Uterus (tissue), 4 donors: ENCODE results near the gene TDRD15. TPM values are rescaled to one million over a fixed set of nuclear protein-coding genes. Genes with fewer than 3 reads are reported as not detected.
"Not testable (repeated sequence)": the region's sequence is repeated elsewhere in the genome, so short reads cannot be mapped to it uniquely, and the experiment has no call there.

Experiments
- DNase-seq, 2 donors: peaks; one replicate each; pipeline ENCODE4 v3.0.0-alpha.2; 2019 to 2020
- H3K27ac ChIP-seq, 2 donors: fragments of 200-600 bp; sonication (generic); 1 replicate in 1 of 2; 2 replicates in 1 of 2; pipeline ENCODE4 v1.5.1; 2016 to 2018
- H3K27me3 ChIP-seq, 2 donors: fragments of 200-600 bp; sonication (generic); one replicate each; pipeline ENCODE4 v1.5.1; 2018 to 2019; ENCODE audit warnings: control low read depth in 1 of 2
- H3K36me3 ChIP-seq, 2 donors: fragments of 200-600 bp; sonication (generic); one replicate each; pipeline ENCODE4 v1.5.1; 2019; ENCODE audit warnings: control low read depth in 1 of 2
- H3K4me1 ChIP-seq, 2 donors: fragments of 200-600 bp; sonication (generic); one replicate each; pipeline ENCODE4 v1.5.1; 2018 to 2019; ENCODE audit warnings: control low read depth in 1 of 2
- H3K4me3 ChIP-seq, 2 donors: fragments of 200-600 bp; sonication (generic); 1 replicate in 1 of 2; 2 replicates in 1 of 2; pipeline ENCODE4 v1.5.1; 2018 to 2019; ENCODE audit warnings: mild to moderate bottlenecking in 1 of 2
- H3K9me3 ChIP-seq, 2 donors: fragments of 200-600 bp; sonication (generic); one replicate each; pipeline ENCODE4 v1.5.1; 2019; ENCODE audit warnings: control low read depth in 1 of 2
- POLR2A ChIP-seq, 2 donors: fragments of 450-650 bp; IDR thresholded peaks; one replicate each; pipeline ENCODE4 v1.6.1; 2016; ENCODE audit warnings: antibody characterized with exemption in 2 of 2, mild to moderate bottlenecking in 1 of 2, moderate library complexity in 1 of 2
- intact Hi-C: fragments of 100-400 bp; cut with DNase I; formaldehyde crosslinking; loops from one replicate; pipeline ENCODE4 v1.15.1; 2023; ENCODE audit warnings: low total_unique reads
- total RNA-seq, 4 donors: library from RNA; depleted of rRNA in 3 of 4; stranded (reverse); fragments of >200 nt in 3 of 4; gene quantifications; one replicate each; pipeline versions ENCODE4 v1.1.0 to v1.2.4, GENCODE V29; 2014 to 2023
- TF ChIP-seq, protein P1 (sequence below), 4 experiments: fragments of 200-600 bp in 2 of 4; fragments of 450-650 bp in 2 of 4; sonication (generic) in 2 of 4; IDR thresholded peaks; one replicate each; pipeline ENCODE4 v1.5.1; 2016 to 2019; ENCODE audit warnings: antibody characterized with exemption in 4 of 4, mild to moderate bottlenecking in 2 of 4, moderate library complexity in 1 of 4
- donor health status: DM: yes; HTN: yes; CAD: no.

TDRD15 gene
- total RNA-seq, 4 donors from 2014 or later = under 0.01 to 0.28 TPM; not detected in 2

DNA sequence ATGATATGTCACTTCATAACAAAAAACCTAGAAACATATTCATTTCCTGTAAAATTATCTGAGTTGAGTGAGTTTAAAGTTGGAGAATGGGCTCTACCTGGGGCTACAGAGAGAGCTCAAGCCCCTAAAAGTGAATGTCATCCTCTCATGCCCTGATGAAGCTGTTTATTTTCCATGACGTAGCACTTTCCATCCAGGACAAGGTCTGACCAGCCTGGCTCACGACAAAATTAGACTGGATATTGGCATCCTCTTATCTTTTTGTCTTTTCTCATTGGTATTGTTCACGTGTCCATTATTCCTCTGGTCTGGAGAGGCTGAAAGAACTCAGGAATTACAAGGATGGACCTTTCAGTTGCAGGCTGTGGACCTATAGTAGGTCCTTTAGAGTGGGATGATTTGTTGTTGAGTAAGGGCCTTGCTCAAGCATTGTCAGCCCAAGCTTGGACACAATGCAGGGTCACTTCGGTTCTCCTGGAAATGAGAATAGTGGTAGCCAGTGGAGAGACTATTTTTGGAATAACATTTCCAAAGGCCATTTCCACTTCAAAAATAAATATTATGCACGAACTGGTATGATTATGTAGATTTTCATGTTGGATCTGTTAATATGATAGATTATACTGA is 24.4 kb upstream of the TDRD15 start:
- TF ChIP-seq POLR2A (IDR thresholded peaks at IDR 0.05) = no peak
- TF ChIP-seq, protein P1, sequence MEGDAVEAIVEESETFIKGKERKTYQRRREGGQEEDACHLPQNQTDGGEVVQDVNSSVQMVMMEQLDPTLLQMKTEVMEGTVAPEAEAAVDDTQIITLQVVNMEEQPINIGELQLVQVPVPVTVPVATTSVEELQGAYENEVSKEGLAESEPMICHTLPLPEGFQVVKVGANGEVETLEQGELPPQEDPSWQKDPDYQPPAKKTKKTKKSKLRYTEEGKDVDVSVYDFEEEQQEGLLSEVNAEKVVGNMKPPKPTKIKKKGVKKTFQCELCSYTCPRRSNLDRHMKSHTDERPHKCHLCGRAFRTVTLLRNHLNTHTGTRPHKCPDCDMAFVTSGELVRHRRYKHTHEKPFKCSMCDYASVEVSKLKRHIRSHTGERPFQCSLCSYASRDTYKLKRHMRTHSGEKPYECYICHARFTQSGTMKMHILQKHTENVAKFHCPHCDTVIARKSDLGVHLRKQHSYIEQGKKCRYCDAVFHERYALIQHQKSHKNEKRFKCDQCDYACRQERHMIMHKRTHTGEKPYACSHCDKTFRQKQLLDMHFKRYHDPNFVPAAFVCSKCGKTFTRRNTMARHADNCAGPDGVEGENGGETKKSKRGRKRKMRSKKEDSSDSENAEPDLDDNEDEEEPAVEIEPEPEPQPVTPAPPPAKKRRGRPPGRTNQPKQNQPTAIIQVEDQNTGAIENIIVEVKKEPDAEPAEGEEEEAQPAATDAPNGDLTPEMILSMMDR (IDR thresholded peaks at IDR 0.05) = no peak
- Histone ChIP-seq H3K9me3 (no peaks in the 10 kb centered on the region), H3K36me3 (no peaks in the 10 kb centered on the region), H3K27me3 (no peaks in the 10 kb centered on the region), H3K4me1 (no peaks in the 10 kb centered on the region), H3K27ac (no peak overlapping the region), H3K4me3 (no peak overlapping the region)
- intact Hi-C loops = no loop called here
- DNase-seq = no peak

DNA sequence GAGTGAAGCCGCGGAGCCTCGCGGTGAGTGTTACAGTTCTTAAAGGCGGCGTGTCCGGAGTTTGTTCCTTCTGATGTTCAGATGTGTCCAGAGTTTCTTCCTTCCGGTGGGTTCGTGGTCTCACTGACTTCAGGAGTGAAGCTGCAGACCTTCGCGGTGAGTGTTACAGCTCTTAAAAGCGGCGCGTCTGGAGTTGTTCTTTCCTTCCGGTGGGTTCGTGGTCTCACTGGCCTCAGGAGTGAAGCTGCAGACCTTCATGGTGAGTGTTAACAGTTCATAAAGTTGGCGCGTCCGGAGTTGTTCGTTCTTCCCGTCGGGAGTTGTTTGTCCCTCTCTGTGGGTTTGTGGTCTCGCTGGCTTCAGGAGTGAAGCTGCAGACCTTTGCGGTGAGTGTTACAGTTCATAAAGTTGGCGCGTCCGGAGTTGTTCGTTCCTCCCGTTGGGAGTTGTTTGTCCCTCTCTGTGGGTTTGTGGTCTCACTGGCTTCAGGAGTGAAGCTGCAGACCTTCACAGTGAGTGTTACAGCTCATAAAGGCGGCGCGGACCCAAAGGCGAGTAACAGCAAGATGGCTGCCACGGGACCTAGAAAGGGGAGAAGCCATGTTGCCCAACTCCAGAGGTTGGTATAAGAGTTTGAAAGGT is 22.1 kb upstream of the TDRD15 start:
- H3K4me1 ChIP-seq, H3K9me3 ChIP-seq, H3K4me3 ChIP-seq, H3K27ac ChIP-seq, intact Hi-C loops, H3K27me3 ChIP-seq, DNase-seq, H3K36me3 ChIP-seq: not testable (repeated sequence)

DNA sequence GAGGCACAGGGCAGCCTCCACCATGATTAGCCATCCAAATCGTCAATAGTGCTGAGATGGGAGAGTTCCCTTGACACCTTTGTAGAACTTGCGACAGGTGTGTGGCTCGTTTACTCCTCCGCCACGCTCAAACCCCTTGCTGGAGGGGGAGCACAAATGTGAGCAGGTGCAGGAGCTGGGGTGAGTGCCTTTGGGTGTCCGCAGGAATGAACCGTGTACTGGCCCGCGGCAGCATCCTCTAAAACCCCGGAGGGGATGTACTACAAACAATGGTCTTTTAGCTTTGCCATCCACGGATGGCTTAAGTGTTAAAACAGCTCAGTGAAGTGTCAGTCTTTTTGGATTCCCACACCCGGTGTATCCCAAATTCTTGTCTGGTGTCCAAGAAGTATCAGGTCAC is 21.4 kb upstream of the TDRD15 start:
- no peak for DNase-seq
- Histone ChIP-seq H3K4me3 (no peak overlapping the region), H3K4me1 (no peaks in the 10 kb centered on the region), H3K27ac (no peak overlapping the region), H3K27me3 (no peaks in the 10 kb centered on the region), H3K9me3 (no peaks in the 10 kb centered on the region), H3K36me3 (no peaks in the 10 kb centered on the region)
- intact Hi-C loops = no loop called here
- TF ChIP-seq POLR2A (IDR thresholded peaks at IDR 0.05) = no peak
- TF ChIP-seq, protein P1 (IDR thresholded peaks at IDR 0.05) = no peak

DNA sequence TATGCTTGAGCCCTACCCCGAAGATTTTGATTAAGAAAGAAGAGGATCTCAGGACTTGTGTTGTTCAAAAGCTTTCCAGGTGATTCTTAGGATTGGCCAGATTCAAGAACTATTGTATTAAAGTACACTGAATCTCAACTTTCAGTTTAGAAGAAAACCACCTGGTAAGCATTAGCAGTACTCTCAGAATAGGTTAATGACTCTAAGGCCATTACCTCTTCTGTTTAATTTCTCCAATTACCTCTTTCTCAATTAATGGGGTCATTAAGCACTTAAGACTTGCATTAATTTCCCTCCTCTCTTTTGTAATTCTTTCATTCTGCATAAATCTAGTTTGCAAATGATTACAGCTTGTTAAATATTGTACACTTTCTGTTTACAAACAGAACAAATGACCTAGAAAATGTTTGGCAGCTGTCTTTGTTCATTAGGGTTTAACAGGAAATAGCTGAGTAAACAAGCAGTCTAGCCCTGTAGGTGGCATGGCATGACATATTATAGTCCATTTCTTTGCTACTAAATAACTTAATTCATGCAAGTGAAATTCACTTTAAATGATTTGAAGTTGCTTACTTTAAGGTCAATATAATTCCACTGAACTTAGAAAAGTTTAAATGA is 20.4 kb upstream of the TDRD15 start:
- TF ChIP-seq, protein P1 (IDR thresholded peaks at IDR 0.05) = no peak
- Histone ChIP-seq H3K4me3 (no peak overlapping the region), H3K36me3 (no peaks in the 10 kb centered on the region), H3K4me1 (no peaks in the 10 kb centered on the region), H3K27me3 (no peaks in the 10 kb centered on the region), H3K9me3 (no peaks in the 10 kb centered on the region), H3K27ac (no peak overlapping the region)
- no peak for DNase-seq
- intact Hi-C loops = no loop called here

DNA sequence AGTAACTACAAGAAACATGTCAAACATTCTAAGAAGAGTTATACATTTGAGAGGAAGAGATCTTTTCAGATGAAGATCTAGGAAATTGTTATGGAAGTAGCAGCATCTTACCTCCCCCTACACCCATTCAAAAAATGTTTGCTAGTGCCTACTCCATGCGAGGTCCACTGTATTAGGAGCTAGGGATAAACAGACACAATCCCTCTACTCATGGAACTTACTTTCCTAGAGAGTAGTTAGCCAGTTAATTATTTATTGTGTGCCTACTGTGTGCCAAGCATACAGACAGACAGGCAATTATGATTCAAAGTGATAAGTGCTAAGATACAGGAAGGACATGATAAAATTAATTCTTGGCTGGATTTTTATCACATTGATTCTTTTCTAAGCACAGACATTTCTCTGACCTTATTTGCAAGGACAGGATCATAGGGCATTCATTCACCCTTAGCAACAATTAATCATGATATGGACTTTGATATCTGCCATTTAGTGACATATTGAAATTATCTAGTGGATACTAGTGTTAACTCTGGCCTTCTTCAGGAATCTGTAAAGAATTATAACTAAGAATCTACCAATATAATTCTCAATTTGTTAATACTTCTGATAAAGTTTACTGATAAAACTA is 19.6 kb upstream of the TDRD15 start:
- Histone ChIP-seq H3K27me3 (no peaks in the 10 kb centered on the region), H3K27ac (no peak overlapping the region), H3K4me1 (no peaks in the 10 kb centered on the region), H3K9me3 (no peaks in the 10 kb centered on the region), H3K36me3 (no peaks in the 10 kb centered on the region), H3K4me3 (no peak overlapping the region)
- intact Hi-C loops = no loop called here
- TF ChIP-seq, protein P1 (IDR thresholded peaks at IDR 0.05) = no peak
- no peak for TF ChIP-seq POLR2A (IDR thresholded peaks at IDR 0.05)
- no peak for DNase-seq
